ENCODE measurements around the gene GRIPAP1. TPM values are rescaled to one million over a fixed set of nuclear protein-coding genes. Genes with fewer than 3 reads are reported as not detected.

The GRIPAP1 gene
- total RNA-seq, 4 donors from 2014 or later = 26.8 to 67.7 (median 35.2) TPM

- 65% methylated on average over 5 of the region's 5 CpGs for WGBS
- Histone ChIP-seq H3K4me1 (peaks cover 9% of the 10 kb centered on the region), H3K36me3 (peaks cover 15% of the 10 kb centered on the region), H3K27ac (no peak overlapping the region), H3K9me3 (no peaks in the 10 kb centered on the region), H3K4me3 (no peak overlapping the region), H3K27me3 (no peaks in the 10 kb centered on the region)
- DNase-seq (ENCODE audit: low spot score in 2 of 2) = no peak
- TF ChIP-seq EP300 (IDR thresholded peaks at IDR 0.05) (no peak), POLR2A (IDR thresholded peaks at IDR 0.05) (no peak), POLR2AphosphoS5 (IDR thresholded peaks at IDR 0.05) (no peak)
- TF ChIP-seq, protein P1, sequence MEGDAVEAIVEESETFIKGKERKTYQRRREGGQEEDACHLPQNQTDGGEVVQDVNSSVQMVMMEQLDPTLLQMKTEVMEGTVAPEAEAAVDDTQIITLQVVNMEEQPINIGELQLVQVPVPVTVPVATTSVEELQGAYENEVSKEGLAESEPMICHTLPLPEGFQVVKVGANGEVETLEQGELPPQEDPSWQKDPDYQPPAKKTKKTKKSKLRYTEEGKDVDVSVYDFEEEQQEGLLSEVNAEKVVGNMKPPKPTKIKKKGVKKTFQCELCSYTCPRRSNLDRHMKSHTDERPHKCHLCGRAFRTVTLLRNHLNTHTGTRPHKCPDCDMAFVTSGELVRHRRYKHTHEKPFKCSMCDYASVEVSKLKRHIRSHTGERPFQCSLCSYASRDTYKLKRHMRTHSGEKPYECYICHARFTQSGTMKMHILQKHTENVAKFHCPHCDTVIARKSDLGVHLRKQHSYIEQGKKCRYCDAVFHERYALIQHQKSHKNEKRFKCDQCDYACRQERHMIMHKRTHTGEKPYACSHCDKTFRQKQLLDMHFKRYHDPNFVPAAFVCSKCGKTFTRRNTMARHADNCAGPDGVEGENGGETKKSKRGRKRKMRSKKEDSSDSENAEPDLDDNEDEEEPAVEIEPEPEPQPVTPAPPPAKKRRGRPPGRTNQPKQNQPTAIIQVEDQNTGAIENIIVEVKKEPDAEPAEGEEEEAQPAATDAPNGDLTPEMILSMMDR (IDR thresholded peaks at IDR 0.05) = no peak
Measured at GRCh38 chrX:48999030-48999429, 3.0 kb downstream of the GRIPAP1 start.

DNA sequence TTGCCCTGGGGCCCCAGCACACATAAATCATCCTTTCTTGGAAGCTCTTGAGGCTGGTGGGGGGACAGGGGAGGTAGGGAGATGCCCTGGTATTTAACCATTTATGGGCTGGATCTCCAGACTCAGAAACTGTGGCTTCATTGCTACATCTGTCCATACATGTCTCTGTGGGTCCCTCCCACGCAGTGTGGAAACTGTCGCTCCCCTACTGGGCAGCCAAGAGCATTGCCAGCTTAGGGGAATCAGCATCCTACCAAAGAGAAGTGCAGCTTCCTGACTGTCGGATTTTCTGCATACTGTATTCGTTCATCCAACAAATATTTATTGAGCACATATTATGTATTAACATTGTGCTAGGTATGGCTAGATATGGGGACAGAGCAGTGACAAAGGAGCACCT is 3.7 kb downstream of the GRIPAP1 start:
- WGBS = 84% methylated on average over 4 of the region's 4 CpGs
- Histone ChIP-seq H3K27ac (no peak overlapping the region), H3K36me3 (peaks cover 16% of the 10 kb centered on the region), H3K27me3 (no peaks in the 10 kb centered on the region), H3K9me3 (no peaks in the 10 kb centered on the region), H3K4me1 (peaks cover 9% of the 10 kb centered on the region), H3K4me3 (no peak overlapping the region)
- no peak for DNase-seq (ENCODE audit: low spot score in 2 of 2)
- no peak for TF ChIP-seq POLR2A (IDR thresholded peaks at IDR 0.05)
- no peak for TF ChIP-seq POLR2AphosphoS5 (IDR thresholded peaks at IDR 0.05)
- TF ChIP-seq EP300 (IDR thresholded peaks at IDR 0.05) = no peak
- TF ChIP-seq, protein P1 (IDR thresholded peaks at IDR 0.05) = no peak

GRCh38 chrX:48997865-48998264 is 4.2 kb downstream of the GRIPAP1 start:
- DNase-seq (ENCODE audit: low spot score in 2 of 2) = no peak
- H3K36me3 ChIP-seq = peaks cover 21% of the 10 kb centered on the region
- no peak for TF ChIP-seq POLR2A (IDR thresholded peaks at IDR 0.05)
- H3K27ac ChIP-seq = no peak overlapping the region
- H3K9me3 ChIP-seq = no peaks in the 10 kb centered on the region
- H3K4me1 ChIP-seq = peaks cover 9% of the 10 kb centered on the region
- WGBS = 71% methylated on average over 1 of the region's 1 CpG
- H3K27me3 ChIP-seq = no peaks in the 10 kb centered on the region
- H3K4me3 ChIP-seq = no peak overlapping the region

GRCh38 chrX:48997455-48997854 is 4.6 kb downstream of the GRIPAP1 start:
- no peak for DNase-seq (ENCODE audit: low spot score in 2 of 2)
- TF ChIP-seq POLR2AphosphoS5 (IDR thresholded peaks at IDR 0.05) = no peak
- TF ChIP-seq EP300 (IDR thresholded peaks at IDR 0.05) = no peak
- TF ChIP-seq, protein P1 (IDR thresholded peaks at IDR 0.05) = no peak
- no peak for TF ChIP-seq POLR2A (IDR thresholded peaks at IDR 0.05)
- Histone ChIP-seq H3K4me3 (no peak overlapping the region), H3K9me3 (no peaks in the 10 kb centered on the region), H3K4me1 (peaks cover 9% of the 10 kb centered on the region), H3K27ac (no peak overlapping the region), H3K36me3 (peaks cover 25% of the 10 kb centered on the region), H3K27me3 (no peaks in the 10 kb centered on the region)
- 79% methylated on average over 3 of the region's 3 CpGs for WGBS

DNA sequence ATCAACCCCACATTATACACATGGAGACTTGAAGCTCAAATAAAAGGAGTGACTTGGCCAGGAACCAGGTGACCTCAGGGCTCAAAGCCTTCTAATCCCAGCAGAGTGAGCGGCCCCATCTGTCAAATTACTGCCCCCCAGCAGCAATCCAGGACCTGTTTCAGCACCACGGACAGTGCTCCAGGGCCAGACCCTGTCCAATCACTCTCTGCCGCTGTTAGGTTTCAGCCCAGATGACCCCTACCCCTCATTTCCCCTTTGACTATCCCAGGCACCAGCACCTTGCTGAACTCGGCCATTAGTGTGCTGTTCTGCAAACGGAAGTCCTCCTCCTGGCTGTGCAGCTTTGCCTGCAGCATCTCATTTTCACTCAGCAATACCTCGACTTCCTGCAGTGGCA is 5.1 kb downstream of the GRIPAP1 start:
- Histone ChIP-seq H3K36me3 (peaks cover 30% of the 10 kb centered on the region), H3K9me3 (no peaks in the 10 kb centered on the region), H3K4me1 (peaks cover 9% of the 10 kb centered on the region), H3K27me3 (no peaks in the 10 kb centered on the region), H3K4me3 (no peak overlapping the region), H3K27ac (no peak overlapping the region)
- 63% methylated on average over 6 of the region's 6 CpGs for WGBS
- no peak for DNase-seq (ENCODE audit: low spot score in 2 of 2)
- TF ChIP-seq POLR2AphosphoS5 (IDR thresholded peaks at IDR 0.05) (no peak), POLR2A (IDR thresholded peaks at IDR 0.05) (no peak), EP300 (IDR thresholded peaks at IDR 0.05) (no peak)
- TF ChIP-seq, protein P1 (IDR thresholded peaks at IDR 0.05) = no peak

DNA sequence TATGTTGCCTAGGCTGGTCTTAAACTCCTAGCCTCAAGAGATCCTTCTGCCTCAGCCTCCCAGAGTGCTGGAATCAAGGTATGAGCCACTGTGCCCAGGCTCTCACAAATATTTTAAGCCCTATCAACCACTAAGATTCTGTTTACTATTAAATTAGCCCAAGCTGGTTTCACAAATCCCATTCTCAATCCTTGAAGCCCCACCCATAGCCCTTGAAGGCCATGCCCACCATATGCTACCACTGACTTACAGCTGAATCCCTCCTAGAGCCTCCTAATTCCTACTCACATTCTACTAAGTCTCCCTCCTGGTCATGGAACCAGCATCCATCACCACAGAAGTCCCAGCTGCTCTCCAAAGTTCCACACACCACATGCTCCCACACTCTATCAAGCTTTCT is 9.7 kb downstream of the GRIPAP1 start:
- Histone ChIP-seq H3K4me3 (no peak overlapping the region), H3K27ac (no peak overlapping the region), H3K36me3 (peaks cover 38% of the 10 kb centered on the region), H3K4me1 (no peaks in the 10 kb centered on the region), H3K27me3 (no peaks in the 10 kb centered on the region), H3K9me3 (no peaks in the 10 kb centered on the region)
- no peak for DNase-seq (ENCODE audit: low spot score in 2 of 2)
- no peak for TF ChIP-seq EP300 (IDR thresholded peaks at IDR 0.05)
- TF ChIP-seq, protein P1 (IDR thresholded peaks at IDR 0.05) = no peak
- no peak for TF ChIP-seq POLR2A (IDR thresholded peaks at IDR 0.05)
- no peak for TF ChIP-seq POLR2AphosphoS5 (IDR thresholded peaks at IDR 0.05)
